Measurements from ENCODE around the gene SLC2A4RG.

GRCh38 chr20:63741676-63742380 is 2.3 kb downstream of the SLC2A4RG start:
- TF ChIP-seq CTCF (CRISPR knock-in tag; IDR thresholded peaks at IDR 0.05) (no peak), KAT7 (CRISPR knock-in tag; IDR thresholded peaks at IDR 0.05; ENCODE audit: borderline replicate concordance) (no peak), BCL3 (CRISPR knock-in tag; IDR thresholded peaks at IDR 0.05) (no peak; the same call in 1 of the 2 replicates), EZH2 (conservative IDR thresholded peaks at IDR 0.05; ENCODE audit: low read depth, low read length) (no peak), SRY (CRISPR knock-in tag; IDR thresholded peaks at IDR 0.05) (no peak), MLX (CRISPR knock-in tag; IDR thresholded peaks at IDR 0.05) (no peak), GATAD1 (CRISPR knock-in tag; IDR thresholded peaks at IDR 0.05) (no peak), GABPB1 (CRISPR knock-in tag; IDR thresholded peaks at IDR 0.05) (no peak; the same call in 1 of the 2 replicates), ZNF33A (CRISPR knock-in tag; IDR thresholded peaks at IDR 0.05; ENCODE audit: borderline replicate concordance) (no peak), POLR2A (IDR thresholded peaks at IDR 0.05; ENCODE audit: insufficient read depth in 1 of 2, low read depth in 2 of 2, low read length in 2 of 2) (no peak), FOXA1 (IDR thresholded peaks at IDR 0.05) (no peak), FOXA1 (CRISPR knock-in tag; IDR thresholded peaks at IDR 0.05) (no peak), PRDM15 (CRISPR knock-in tag; IDR thresholded peaks at IDR 0.05) (no peak)

Data from HepG2 (cell line).